H9 (cell line): ENCODE results near the gene NAPG. TPM values are rescaled to one million over a fixed set of nuclear protein-coding genes. Genes with fewer than 3 reads are reported as not detected.

Experiments
- DNase-seq: peaks from one replicate; pipeline ENCODE4 v3.0.0-alpha.2; 2017
- H2AFZ ChIP-seq: one replicate; pipeline ENCODE4 v1.6.1; 2013; ENCODE audit warnings: mild to moderate bottlenecking, low read length, control low read depth, moderate library complexity
- H2AK5ac ChIP-seq: 2 replicates; pipeline ENCODE4 v1.6.1; 2013; ENCODE audit warnings: low read length, control low read depth, mixed read lengths; ENCODE audit not compliant: insufficient read length
- H2BK120ac ChIP-seq: one replicate; pipeline ENCODE4 v1.6.1; 2013; ENCODE audit warnings: low read depth, mild to moderate bottlenecking, low read length, control low read depth, inconsistent platforms; ENCODE audit not compliant: poor library complexity, severe bottlenecking
- H2BK12ac ChIP-seq: 2 replicates; pipeline ENCODE4 v1.6.1; 2013; ENCODE audit warnings: low read length, control low read depth, mixed read lengths, low read depth; ENCODE audit not compliant: insufficient read length
- H2BK15ac ChIP-seq: 2 replicates; pipeline ENCODE4 v1.6.1; 2013; ENCODE audit warnings: low read depth, low read length, control low read depth
- H2BK20ac ChIP-seq: one replicate; pipeline ENCODE4 v1.6.1; 2013; ENCODE audit warnings: low read depth, mild to moderate bottlenecking, low read length, control low read depth, inconsistent platforms; ENCODE audit not compliant: poor library complexity, severe bottlenecking
- H2BK5ac ChIP-seq: 2 replicates; pipeline ENCODE4 v1.6.1; 2013; ENCODE audit warnings: low read length, control low read depth, mixed read lengths; ENCODE audit not compliant: insufficient read length
- H3K14ac ChIP-seq: 2 replicates; pipeline ENCODE4 v1.6.1; 2013; ENCODE audit warnings: low read length, control low read depth; ENCODE audit not compliant: insufficient read depth
- H3K18ac ChIP-seq: 2 replicates; pipeline ENCODE4 v1.6.1; 2013; ENCODE audit warnings: low read depth, mild to moderate bottlenecking, mixed read lengths, low read length, control low read depth; ENCODE audit not compliant: insufficient read length
- H3K23ac ChIP-seq: 2 replicates; pipeline ENCODE4 v1.6.1; 2013; ENCODE audit warnings: low read length, control low read depth, mixed read lengths, low read depth; ENCODE audit not compliant: insufficient read length
- H3K23me2 ChIP-seq: 2 replicates; pipeline ENCODE4 v1.6.1; 2013; ENCODE audit warnings: low read depth, mild to moderate bottlenecking, mixed read lengths, low read length, control low read depth; ENCODE audit not compliant: insufficient read length, poor library complexity, severe bottlenecking
- H3K27ac ChIP-seq: 2 replicates; pipeline ENCODE4 v1.5.1; 2013; ENCODE audit warnings: low read length, control low read depth, mixed read lengths, low read depth; ENCODE audit not compliant: insufficient read length
- H3K27me3 ChIP-seq: 2 replicates; pipeline ENCODE4 v1.6.1; 2013; ENCODE audit warnings: low read length, control low read depth, inconsistent platforms; ENCODE audit not compliant: insufficient read depth
- H3K4ac ChIP-seq: 2 replicates; pipeline ENCODE4 v1.6.1; 2013; ENCODE audit warnings: low read depth, mild to moderate bottlenecking, control low read depth, inconsistent platforms, low read length, moderate library complexity
- H3K4me1 ChIP-seq: 2 replicates; pipeline ENCODE4 v1.6.1; 2013; ENCODE audit warnings: low read length, control low read depth, inconsistent platforms; ENCODE audit not compliant: insufficient read depth
- H3K4me2 ChIP-seq: 2 replicates; pipeline ENCODE4 v1.6.1; 2013; ENCODE audit warnings: low read length, control low read depth, mixed read lengths; ENCODE audit not compliant: insufficient read length, insufficient read depth
- H3K56ac ChIP-seq: 2 replicates; pipeline ENCODE4 v1.6.1; 2013; ENCODE audit warnings: low read depth, mild to moderate bottlenecking, mixed read lengths, low read length, control low read depth; ENCODE audit not compliant: insufficient read length
- H3K79me1 ChIP-seq: 2 replicates; pipeline ENCODE4 v1.6.1; 2013; ENCODE audit warnings: low read depth, mild to moderate bottlenecking, moderate library complexity, low read length, control low read depth, inconsistent platforms; ENCODE audit not compliant: insufficient read depth, poor library complexity, severe bottlenecking
- H3K79me2 ChIP-seq: 2 replicates; pipeline ENCODE4 v1.6.1; 2013; ENCODE audit warnings: low read length, control low read depth, inconsistent platforms; ENCODE audit not compliant: insufficient read depth
- H3K9ac ChIP-seq: 2 replicates; pipeline ENCODE4 v1.6.1; 2013; ENCODE audit warnings: low read length, control low read depth, mixed read lengths; ENCODE audit not compliant: insufficient read length; ENCODE audit errors: extremely low read depth
- H3K9me3 ChIP-seq: one replicate; pipeline ENCODE4 v1.6.1; 2013; ENCODE audit warnings: low read depth, low read length, inconsistent platforms; ENCODE audit not compliant: control insufficient read depth
- H3T11ph ChIP-seq: one replicate; pipeline ENCODE4 v1.6.1; 2013; ENCODE audit warnings: mild to moderate bottlenecking, low read length, control low read depth, inconsistent platforms
- H4K20me1 ChIP-seq: one replicate; pipeline ENCODE4 v1.6.1; 2013; ENCODE audit not compliant: control insufficient read depth, insufficient read length, insufficient read depth
- H4K5ac ChIP-seq: 2 replicates; pipeline ENCODE4 v1.6.1; 2013; ENCODE audit warnings: low read depth, mild to moderate bottlenecking, mixed read lengths, low read length, control low read depth; ENCODE audit not compliant: insufficient read length
- H4K8ac ChIP-seq: replicated peaks from 2 replicates; pipeline ENCODE4 v1.6.1; 2013; ENCODE audit warnings: low read length, control low read depth, mixed read lengths, low read depth; ENCODE audit not compliant: insufficient read length
- H4K91ac ChIP-seq: 2 replicates; pipeline ENCODE4 v1.6.1; 2013; ENCODE audit warnings: low read depth, mild to moderate bottlenecking, moderate library complexity, mixed read lengths, low read length, control low read depth; ENCODE audit not compliant: insufficient read length
- H3K27ac Mint-ChIP-seq, 3 experiments: 2 replicates in 2 of 3; 3 replicates in 1 of 3; pipeline ENCODE4 v1.8.0; 2020 to 2021; ENCODE audit warnings: mixed read lengths in 3 of 3, mild to moderate bottlenecking in 1 of 3, moderate library complexity in 1 of 3
- H3K27me3 Mint-ChIP-seq: 2 replicates; pipeline ENCODE4 v1.8.0; 2021; ENCODE audit warnings: low read depth, mild to moderate bottlenecking, moderate library complexity, mixed read lengths
- H3K36me3 Mint-ChIP-seq, 3 experiments: 2 replicates in 2 of 3; 3 replicates in 1 of 3; pipeline ENCODE4 v1.8.0; 2020 to 2021; ENCODE audit warnings: low read depth in 3 of 3, mixed read lengths in 3 of 3; ENCODE audit not compliant: insufficient read depth in 1 of 3
- H3K4me1 Mint-ChIP-seq, 2 experiments: 2 replicates each; pipeline ENCODE4 v1.8.0; 2020; ENCODE audit warnings: mixed read lengths in 2 of 2
- H3K4me3 Mint-ChIP-seq, 2 experiments: 2 replicates in 1 of 2; 3 replicates in 1 of 2; pipeline ENCODE4 v1.8.0; 2020 to 2021; ENCODE audit warnings: mild to moderate bottlenecking in 2 of 2, mixed read lengths in 2 of 2, moderate library complexity in 1 of 2
- H3K9me3 Mint-ChIP-seq, 2 experiments: 2 replicates in 1 of 2; 3 replicates in 1 of 2; pipeline ENCODE4 v1.8.0; 2020; ENCODE audit warnings: mild to moderate bottlenecking in 2 of 2, mixed read lengths in 2 of 2, moderate library complexity in 1 of 2
- CTCF ChIP-seq: fragments of 200-600 bp; sonication (generic); conservative IDR thresholded peaks from 3 replicates; pipeline ENCODE4 v1.8.0; 2021; ENCODE audit warnings: antibody characterized with exemption, mild to moderate bottlenecking
- whole genome bisulfite sequencing: extraction: QIAGEN DNeasy Blood & Tissue Kit; methylation state at CpG from one replicate; pipeline ENCODE4 v1.1.7; 2013; ENCODE audit warnings: missing lambda C conversion rate, low lambda C conversion rate, mixed read lengths; ENCODE audit not compliant: insufficient read length; ENCODE audit errors: extremely low coverage; 5-methylcytosine and 5-hydroxymethylcytosine counted together
- total RNA-seq: library from RNA; stranded (reverse); gene quantifications from 2 replicates; pipeline ENCODE4 v1.2.1, GENCODE V29; 2021

The NAPG gene
- total RNA-seq, 1 experiment from 2014 or later, result 30.9 TPM

GRCh38 chr18:10525371-10525691 lies 496 bp upstream of the NAPG start:
- no peak for TF ChIP-seq CTCF
- no peaks in the 10 kb centered on the region for H3K9me3 Mint-ChIP-seq
- H3K9me3 ChIP-seq, result no peaks in the 10 kb centered on the region
- no peak overlapping the region for H3K18ac ChIP-seq
- no peak overlapping the region for H2BK20ac ChIP-seq
- H3K27me3 Mint-ChIP-seq, result peaks cover 2% of the 10 kb centered on the region; the same call in 1 of the 2 replicates
- peaks cover 20 to 22% of the 10 kb centered on the region in 2 experiments for H3K4me1 Mint-ChIP-seq
- peaks cover 14% of the 10 kb centered on the region for H3K79me1 ChIP-seq
- no peak overlapping the region for H2BK5ac ChIP-seq
- no peak for DNase-seq
- H3K4me3 Mint-ChIP-seq, result peak overlapping the region; percentile 95 to 96
- H4K20me1 ChIP-seq, result no peaks in the 10 kb centered on the region
- no peak overlapping the region for H2BK15ac ChIP-seq
- no peak overlapping the region for H3K4ac ChIP-seq
- no peak overlapping the region for H2BK120ac ChIP-seq
- no CpG with 5 or more reads among the region's 7 CpGs for WGBS
- no peak overlapping the region for H4K8ac ChIP-seq
- peaks cover 4% of the 10 kb centered on the region for H3K23me2 ChIP-seq
- no peaks in the 10 kb centered on the region for H3K36me3 Mint-ChIP-seq
- no peaks in the 10 kb centered on the region for H3K27me3 ChIP-seq
- no peak overlapping the region for H3K56ac ChIP-seq
- H2AFZ ChIP-seq, result no peak overlapping the region
- H3T11ph ChIP-seq, result no peak overlapping the region
- H3K27ac Mint-ChIP-seq, result no peak overlapping the region
- H3K23ac ChIP-seq, result no peak overlapping the region
- H3K79me2 ChIP-seq, result peaks cover 26% of the 10 kb centered on the region; the same call in 1 of the 2 replicates
- H3K4me2 ChIP-seq, result peak overlapping the region; percentile 67
- H4K91ac ChIP-seq, result no peak overlapping the region
- H2BK12ac ChIP-seq, result no peak overlapping the region
- H2AK5ac ChIP-seq, result no peak overlapping the region
- H3K14ac ChIP-seq, result no peak overlapping the region
- H4K5ac ChIP-seq, result no peak overlapping the region
- no peak overlapping the region for H3K27ac ChIP-seq
- no peaks in the 10 kb centered on the region; the same call in 1 of the 2 replicates for H3K4me1 ChIP-seq
- H3K9ac ChIP-seq, result no peak overlapping the region
